Osteoblast (primary cell): Measurements from ENCODE around the gene BACE1-AS. TPM values are rescaled to one million over a fixed set of nuclear protein-coding genes. Genes with fewer than 3 reads are reported as not detected.

ENCODE experiments used
- DNase-seq: peaks from one replicate; pipeline ENCODE4 v3.0.0; 2011; ENCODE audit warnings: low spot score, mixed read lengths; ENCODE audit not compliant: insufficient read length; ENCODE audit errors: missing footprints
- H2AFZ ChIP-seq: 2 replicates; pipeline ENCODE4 v1.6.0; 2011; ENCODE audit warnings: mild to moderate bottlenecking, low read length
- H3K27ac ChIP-seq: 2 replicates; pipeline ENCODE4 v1.5.1; 2011; ENCODE audit warnings: mild to moderate bottlenecking, low read depth, low read length, moderate library complexity
- H3K27me3 ChIP-seq: 2 replicates; pipeline ENCODE4 v1.6.0; 2012; ENCODE audit warnings: mild to moderate bottlenecking, control low read depth, inconsistent platforms, low read length, moderate library complexity; ENCODE audit not compliant: insufficient read depth
- H3K36me3 ChIP-seq: 2 replicates; pipeline ENCODE4 v1.5.1; 2011; ENCODE audit warnings: mild to moderate bottlenecking, low read length, control low read depth, moderate library complexity; ENCODE audit not compliant: insufficient read depth
- H3K4me1 ChIP-seq: 2 replicates; pipeline ENCODE4 v1.5.1; 2011; ENCODE audit warnings: mild to moderate bottlenecking, low read length, control low read depth, moderate library complexity; ENCODE audit not compliant: insufficient read depth
- H3K4me2 ChIP-seq: 2 replicates; pipeline ENCODE4 v1.6.0; 2011; ENCODE audit warnings: mild to moderate bottlenecking, low read length; ENCODE audit not compliant: insufficient read depth
- H3K4me3 ChIP-seq: fragments of 200-600 bp; sonication (generic); 3 replicates; pipeline ENCODE4 v1.5.1; 2012; ENCODE audit warnings: mild to moderate bottlenecking, low read length, inconsistent platforms; ENCODE audit not compliant: insufficient read depth
- H3K79me2 ChIP-seq: 2 replicates; pipeline ENCODE4 v1.6.0; 2012; ENCODE audit warnings: mild to moderate bottlenecking, low read length, control low read depth, inconsistent platforms; ENCODE audit not compliant: insufficient read depth
- H3K9me3 ChIP-seq: 2 replicates; pipeline ENCODE4 v1.5.1; 2011; ENCODE audit warnings: low read depth, low read length, control low read depth
- H4K20me1 ChIP-seq: 2 replicates; pipeline ENCODE4 v1.6.0; 2012; ENCODE audit warnings: mild to moderate bottlenecking, low read length, control low read depth; ENCODE audit not compliant: insufficient read depth
- total RNA-seq: library from RNA; depleted of rRNA; stranded (reverse); fragments of >200 nt; gene quantifications from 2 replicates; pipeline ENCODE4 v1.2.3, GENCODE V29; 2012
- TF ChIP-seq, protein P1 (sequence below): IDR thresholded peaks from 2 replicates; pipeline ENCODE4 v1.5.1; 2011; ENCODE audit warnings: mild to moderate bottlenecking, low read depth, low read length, moderate library complexity; ENCODE audit errors: extremely low read depth

The BACE1-AS gene
- total RNA-seq, 1 donor, result 4.0 TPM

DNA sequence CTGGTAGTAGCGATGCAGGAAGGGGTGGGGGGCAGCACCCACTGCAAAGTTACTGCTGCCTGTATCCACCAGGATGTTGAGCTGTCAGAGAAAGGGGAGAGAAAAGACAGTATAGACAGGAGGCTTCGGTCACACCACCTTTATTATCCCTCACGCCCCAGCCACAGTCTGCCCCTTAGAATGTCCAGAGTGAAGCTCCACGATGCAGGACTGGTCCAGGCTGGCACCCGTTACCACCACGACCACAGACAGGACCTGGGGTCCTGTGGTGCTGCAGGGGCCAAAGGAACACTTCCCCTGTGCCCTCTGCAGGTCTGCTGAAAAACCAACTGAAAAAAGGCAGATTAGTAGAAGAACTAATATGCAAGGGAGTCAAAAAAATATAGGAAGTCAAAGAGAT is 5.7 kb downstream of the BACE1-AS start:
- H3K9me3 ChIP-seq, result no peaks in the 10 kb centered on the region

DNA sequence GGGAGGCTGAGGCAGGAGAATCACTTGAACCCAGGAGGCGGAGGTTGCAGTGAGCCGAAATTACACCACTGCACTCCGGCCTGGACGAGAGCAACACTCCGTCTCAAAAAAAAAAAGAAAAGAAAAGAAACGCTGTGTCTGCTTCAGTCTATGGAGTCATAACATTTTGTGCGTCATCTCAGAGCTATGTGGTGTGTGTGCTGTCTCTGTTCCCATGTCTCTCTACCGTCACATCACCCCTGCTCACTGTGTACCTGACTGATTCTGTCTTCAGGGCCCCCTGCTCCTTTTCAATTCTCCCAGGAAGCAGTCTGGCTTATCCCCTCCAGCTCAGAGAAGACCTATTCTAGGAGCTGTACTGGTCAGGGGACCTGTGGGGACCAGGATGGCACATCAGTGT is 7.0 kb downstream of the BACE1-AS start:
- DNase-seq, result no peak
- Histone ChIP-seq H3K4me3 (no peak overlapping the region), H4K20me1 (peaks cover 2% of the 10 kb centered on the region), H3K27me3 (no peaks in the 10 kb centered on the region), H3K27ac (no peak overlapping the region), H3K4me2 (no peak overlapping the region), H3K4me1 (peaks cover 13% of the 10 kb centered on the region), H2AFZ (no peak overlapping the region), H3K79me2 (no peaks in the 10 kb centered on the region), H3K9me3 (no peaks in the 10 kb centered on the region), H3K36me3 (peaks cover 16% of the 10 kb centered on the region)
- TF ChIP-seq, protein P1, sequence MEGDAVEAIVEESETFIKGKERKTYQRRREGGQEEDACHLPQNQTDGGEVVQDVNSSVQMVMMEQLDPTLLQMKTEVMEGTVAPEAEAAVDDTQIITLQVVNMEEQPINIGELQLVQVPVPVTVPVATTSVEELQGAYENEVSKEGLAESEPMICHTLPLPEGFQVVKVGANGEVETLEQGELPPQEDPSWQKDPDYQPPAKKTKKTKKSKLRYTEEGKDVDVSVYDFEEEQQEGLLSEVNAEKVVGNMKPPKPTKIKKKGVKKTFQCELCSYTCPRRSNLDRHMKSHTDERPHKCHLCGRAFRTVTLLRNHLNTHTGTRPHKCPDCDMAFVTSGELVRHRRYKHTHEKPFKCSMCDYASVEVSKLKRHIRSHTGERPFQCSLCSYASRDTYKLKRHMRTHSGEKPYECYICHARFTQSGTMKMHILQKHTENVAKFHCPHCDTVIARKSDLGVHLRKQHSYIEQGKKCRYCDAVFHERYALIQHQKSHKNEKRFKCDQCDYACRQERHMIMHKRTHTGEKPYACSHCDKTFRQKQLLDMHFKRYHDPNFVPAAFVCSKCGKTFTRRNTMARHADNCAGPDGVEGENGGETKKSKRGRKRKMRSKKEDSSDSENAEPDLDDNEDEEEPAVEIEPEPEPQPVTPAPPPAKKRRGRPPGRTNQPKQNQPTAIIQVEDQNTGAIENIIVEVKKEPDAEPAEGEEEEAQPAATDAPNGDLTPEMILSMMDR, result no peak

More for the DNA sequence above, 5.7 kb downstream of the BACE1-AS start:
- Histone ChIP-seq H4K20me1 (no peaks in the 10 kb centered on the region), H3K4me1 (peaks cover 13% of the 10 kb centered on the region), H3K4me3 (no peak overlapping the region), H3K27ac (no peak overlapping the region), H2AFZ (no peak overlapping the region), H3K79me2 (no peaks in the 10 kb centered on the region), H3K4me2 (no peak overlapping the region), H3K27me3 (no peaks in the 10 kb centered on the region), H3K36me3 (peaks cover 30% of the 10 kb centered on the region)
- DNase-seq, result no peak
- TF ChIP-seq, protein P1, result no peak

DNA sequence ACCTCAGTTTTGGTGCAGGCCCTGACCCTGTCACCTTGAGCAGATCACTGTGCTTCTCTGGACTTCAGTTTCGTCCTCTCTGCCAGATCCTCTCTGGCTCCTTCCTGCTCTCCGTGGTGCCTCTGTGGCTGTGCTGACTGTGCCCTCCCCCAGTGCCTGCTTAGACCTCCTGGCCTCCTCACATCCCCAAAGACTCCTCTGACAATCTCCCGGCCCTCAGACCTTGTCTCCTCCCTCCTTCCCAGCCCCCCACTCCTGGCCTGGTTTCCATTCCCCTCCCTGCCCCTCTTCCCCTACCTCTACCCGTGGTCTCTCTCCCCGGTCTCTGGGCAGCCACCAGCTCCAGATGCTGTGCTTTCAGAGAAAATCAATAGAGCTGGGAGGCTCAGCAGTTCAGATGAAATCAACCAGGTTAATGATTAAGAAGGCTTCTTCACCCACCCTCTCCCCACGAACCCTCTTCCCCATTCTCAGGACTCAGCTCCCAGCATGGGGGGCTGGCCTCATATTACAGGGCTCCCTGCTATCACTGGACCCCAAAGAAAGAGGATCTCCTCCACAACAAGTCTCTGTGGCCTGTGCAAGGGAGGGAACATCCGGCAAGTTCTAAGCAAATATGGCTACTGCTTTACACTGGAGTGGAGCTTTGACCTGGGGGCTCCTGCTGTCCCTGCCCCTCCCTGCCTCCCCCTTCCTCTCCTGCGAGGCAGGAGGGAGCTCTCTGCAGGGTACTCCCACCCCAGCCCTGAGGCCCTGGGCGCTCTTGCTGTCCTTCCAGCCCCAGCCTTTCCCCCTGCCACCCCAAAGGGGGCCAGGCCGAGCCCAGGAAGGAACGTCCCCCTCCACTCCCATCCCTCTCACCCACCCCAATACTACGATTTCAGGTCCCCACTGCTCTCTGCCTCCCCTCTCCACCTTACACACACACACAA is 8.5 kb downstream of the BACE1-AS start:
- Histone ChIP-seq H3K27ac (no peak overlapping the region), H4K20me1 (peaks cover 5% of the 10 kb centered on the region), H3K4me1 (peaks cover 13% of the 10 kb centered on the region), H3K9me3 (no peaks in the 10 kb centered on the region), H3K79me2 (no peaks in the 10 kb centered on the region), H3K27me3 (no peaks in the 10 kb centered on the region), H3K4me2 (peak overlapping the region; percentile 69), H3K4me3 (peak overlapping the region; percentile 18), H2AFZ (no peak overlapping the region), H3K36me3 (peaks cover 4% of the 10 kb centered on the region)
- peak; percentile 67 for DNase-seq
- TF ChIP-seq, protein P1, result no peak

DNA sequence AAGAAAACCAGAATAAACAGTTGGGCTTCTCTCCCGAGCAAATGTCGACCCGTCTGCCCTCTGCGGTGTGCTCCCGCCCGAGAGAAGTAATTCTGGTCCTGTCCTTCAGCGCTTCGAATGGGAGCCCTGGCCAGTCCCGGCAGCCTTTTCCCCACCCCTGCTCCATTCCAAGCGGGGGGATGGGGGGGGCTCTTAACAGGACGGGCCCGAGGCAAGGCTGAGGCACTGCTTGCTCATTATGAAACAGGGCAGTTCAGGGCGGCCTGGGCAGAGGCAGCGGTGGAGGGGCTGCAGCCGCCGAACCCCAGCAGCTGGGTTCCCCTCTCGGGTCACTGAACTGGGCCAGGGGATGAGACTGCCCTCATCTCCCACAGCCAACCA is 9.1 kb downstream of the BACE1-AS start:
- DNase-seq, result peak; percentile 53
- Histone ChIP-seq H3K27me3 (no peaks in the 10 kb centered on the region), H3K4me2 (peak overlapping the region; percentile 69), H2AFZ (no peak overlapping the region), H3K36me3 (no peaks in the 10 kb centered on the region), H3K4me1 (peaks cover 13% of the 10 kb centered on the region), H4K20me1 (peaks cover 5% of the 10 kb centered on the region), H3K9me3 (no peaks in the 10 kb centered on the region), H3K79me2 (no peaks in the 10 kb centered on the region), H3K27ac (no peak overlapping the region), H3K4me3 (peak overlapping the region; percentile 18)
- TF ChIP-seq, protein P1, result no peak
